ENCODE results near the gene SLC12A7.

Gene SLC12A7

GRCh38 chr5:1113805-1114586, 2.1 kb upstream of the SLC12A7 start:
- no peak for DNase-seq (ENCODE audit: extremely low spot score, insufficient read length, low read depth)
- FAIRE-seq = no peak

GRCh38 chr5:1113332-1113690, 1.4 kb upstream of the SLC12A7 start:
- DNase-seq (ENCODE audit: extremely low spot score, insufficient read length, low read depth) (no peak), FAIRE-seq (no peak)

- DNase-seq (ENCODE audit: extremely low spot score, insufficient read length, low read depth) (no peak), FAIRE-seq (no peak)
Measured at GRCh38 chr5:1112596-1113331, 901 bp upstream of the SLC12A7 start.

GRCh38 chr5:1111241-1111726, 579 bp downstream of the SLC12A7 start:
- FAIRE-seq (no peak), DNase-seq (ENCODE audit: extremely low spot score, insufficient read length, low read depth) (no peak)

GRCh38 chr5:1110307-1111240, 1.3 kb downstream of the SLC12A7 start:
- DNase-seq (ENCODE audit: extremely low spot score, insufficient read length, low read depth) (no peak), FAIRE-seq (no peak)

- FAIRE-seq = no peak
- no peak for DNase-seq (ENCODE audit: extremely low spot score, insufficient read length, low read depth)
Measured at GRCh38 chr5:1109542-1110306, 2.1 kb downstream of the SLC12A7 start.

- FAIRE-seq (no peak), DNase-seq (ENCODE audit: extremely low spot score, insufficient read length, low read depth) (no peak)
Measured at GRCh38 chr5:1108865-1109174, 3.0 kb downstream of the SLC12A7 start.

- FAIRE-seq (no peak), DNase-seq (ENCODE audit: extremely low spot score, insufficient read length, low read depth) (no peak)
Measured at GRCh38 chr5:1108023-1108864, 3.6 kb downstream of the SLC12A7 start.

- FAIRE-seq (no peak), DNase-seq (ENCODE audit: extremely low spot score, insufficient read length, low read depth) (no peak)
Measured at GRCh38 chr5:1107167-1108022, 4.5 kb downstream of the SLC12A7 start.

- DNase-seq (ENCODE audit: extremely low spot score, insufficient read length, low read depth) (no peak), FAIRE-seq (no peak)
Measured at GRCh38 chr5:1106385-1107166, 5.3 kb downstream of the SLC12A7 start.

GRCh38 chr5:1105350-1106265, 6.3 kb downstream of the SLC12A7 start:
- peak; percentile 75 for FAIRE-seq
- peak; percentile 52 for DNase-seq (ENCODE audit: extremely low spot score, insufficient read length, low read depth)

- DNase-seq (ENCODE audit: extremely low spot score, insufficient read length, low read depth) = peak; percentile 33
- no peak for FAIRE-seq
Measured at GRCh38 chr5:1104327-1105006, 7.4 kb downstream of the SLC12A7 start.

GRCh38 chr5:1103505-1104326, 8.1 kb downstream of the SLC12A7 start:
- DNase-seq (ENCODE audit: extremely low spot score, insufficient read length, low read depth) (no peak), FAIRE-seq (no peak)

GRCh38 chr5:1103093-1103492, 8.8 kb downstream of the SLC12A7 start:
- no peak for FAIRE-seq
- no peak for DNase-seq (ENCODE audit: extremely low spot score, insufficient read length, low read depth)

All from GM18507 (cell line).